Testis (tissue), 3 donors: ENCODE results near the gene DGKD. TPM values are rescaled to one million over a fixed set of nuclear protein-coding genes. Genes with fewer than 3 reads are reported as not detected.

ENCODE experiments used
- DNase-seq: peaks from one replicate; pipeline ENCODE4 v3.0.0-alpha.2; 2019
- H3K27ac ChIP-seq, 2 donors: fragments of 200-600 bp; sonication (generic); one replicate each; pipeline ENCODE4 v1.5.1; 2019
- H3K27me3 ChIP-seq: fragments of 200-600 bp; sonication (generic); one replicate; pipeline ENCODE4 v1.5.1; 2019
- H3K36me3 ChIP-seq: fragments of 200-600 bp; sonication (generic); one replicate; pipeline ENCODE4 v1.5.1; 2017; ENCODE audit warnings: low read depth; ENCODE audit errors: missing control alignments
- H3K4me1 ChIP-seq: fragments of 200-600 bp; sonication (generic); one replicate; pipeline ENCODE4 v1.5.1; 2019
- H3K4me3 ChIP-seq, 2 donors: fragments of 200-600 bp; sonication (generic); one replicate each; pipeline ENCODE4 v1.5.1; 2017 to 2019
- H3K9me3 ChIP-seq: fragments of 200-600 bp; sonication (generic); one replicate; pipeline ENCODE4 v1.5.1; 2017
- CTCF ChIP-seq, 3 experiments: fragments of 450-650 bp in 2 of 3; fragments of 200-600 bp in 1 of 3; sonication (generic) in 1 of 3; IDR thresholded peaks; one replicate each; pipeline ENCODE4 v1.5.1; 2016 to 2019; ENCODE audit warnings: antibody characterized with exemption in 3 of 3, mild to moderate bottlenecking in 2 of 3, moderate library complexity in 1 of 3
- POLR2A ChIP-seq: fragments of 450-650 bp; IDR thresholded peaks from one replicate; pipeline ENCODE4 v1.6.1; 2017; ENCODE audit warnings: antibody characterized with exemption, mild to moderate bottlenecking, moderate library complexity
- WGBS, 2 donors: methylation state at CpG; one replicate each; pipeline ENCODE4 v1.1.5; 2018; 5-methylcytosine and 5-hydroxymethylcytosine counted together
- intact Hi-C: fragments of 100-400 bp; cut with DNase I; formaldehyde crosslinking; loops from one replicate; pipeline ENCODE4 v1.15.1; 2023; ENCODE audit warnings: low total_unique reads
- polyA plus RNA-seq: library from polyadenylated mRNA; stranded (reverse); fragments of 350-450 nt; fragmentation: Illumina TruSeq; extraction: RNeasy Lipid Tissue Mini Kit (QIAGEN cat#74804); gene quantifications from one replicate; pipeline ENCODE4 v1.2.3, GENCODE V29; 2014; ENCODE audit warnings: low read depth, low replicate concordance; ENCODE audit not compliant: insufficient read depth
- total RNA-seq, 2 donors: library from RNA; depleted of rRNA; stranded (reverse); fragments of >200 nt; gene quantifications; one replicate each; pipeline ENCODE4 v1.2.3, GENCODE V29; 2016

Gene DGKD
- total and polyA plus RNA-seq, 3 donors from 2014 or later: 65.1 to 80.1 (median 66.7) TPM

- Histone ChIP-seq H3K36me3 (no peaks in the 10 kb centered on the region), H3K27ac (no peak overlapping the region)
- TF ChIP-seq POLR2A (no peak), CTCF (IDR thresholded peaks at IDR 0.05) (no peak)
These were observed 81.9 kb downstream of the DGKD start for GRCh38 chr2:233436191-233436581.

GRCh38 chr2:233436691-233437438, 82.6 kb downstream of the DGKD start:
- intact Hi-C loops: loop anchor here (10.0 kb wide), 1 partner anchor 82 kb away; the partner anchor contains the start of gene DGKD
- no peak overlapping the region for H3K4me3 ChIP-seq

More at GRCh38 chr2:233436191-233436581, 81.9 kb downstream of the DGKD start:
- WGBS, 2 donors: 92 to 96% methylated on average over 7 to 14 of the region's 15 CpGs
- H3K27me3 ChIP-seq: no peaks in the 10 kb centered on the region
- peaks cover 6% of the 10 kb centered on the region for H3K4me1 ChIP-seq
- no peaks in the 10 kb centered on the region for H3K9me3 ChIP-seq
- H3K4me3 ChIP-seq: no peak overlapping the region
- intact Hi-C loops: loop anchor here (10.0 kb wide), 1 partner anchor 81 kb away; the partner anchor contains the start of gene DGKD
- DNase-seq: peak; percentile 10

GRCh38 chr2:233437439-233437955, 83.2 kb downstream of the DGKD start:
- intact Hi-C loops: loop anchor here (10.0 kb wide), 1 partner anchor 83 kb away; the partner anchor contains the start of gene DGKD
- no peak overlapping the region for H3K4me3 ChIP-seq
- DNase-seq: no peak
- no peaks in the 10 kb centered on the region for H3K36me3 ChIP-seq
- no peaks in the 10 kb centered on the region for H3K9me3 ChIP-seq
- H3K27me3 ChIP-seq: no peaks in the 10 kb centered on the region
- peaks cover 6% of the 10 kb centered on the region for H3K4me1 ChIP-seq
- WGBS, 2 donors: 92 to 94% methylated on average over 14 of the region's 14 CpGs
- no peak overlapping the region for H3K27ac ChIP-seq
- no peak for TF ChIP-seq POLR2A
- no peak for TF ChIP-seq CTCF (IDR thresholded peaks at IDR 0.05)

More at GRCh38 chr2:233436691-233437438, 82.6 kb downstream of the DGKD start:
- DNase-seq: no peak
- Histone ChIP-seq H3K9me3 (no peaks in the 10 kb centered on the region), H3K4me1 (peaks cover 6% of the 10 kb centered on the region), H3K27ac (no peak overlapping the region), H3K27me3 (no peaks in the 10 kb centered on the region), H3K36me3 (no peaks in the 10 kb centered on the region)
- WGBS, 2 donors: 93 to 96% methylated on average over 8 to 17 of the region's 17 CpGs
- TF ChIP-seq CTCF (IDR thresholded peaks at IDR 0.05) (no peak), POLR2A (no peak)

- Histone ChIP-seq H3K27me3 (no peaks in the 10 kb centered on the region), H3K27ac (no peak overlapping the region), H3K4me1 (peaks cover 6% of the 10 kb centered on the region), H3K4me3 (no peak overlapping the region), H3K9me3 (no peaks in the 10 kb centered on the region), H3K36me3 (no peaks in the 10 kb centered on the region)
- intact Hi-C loops: loop anchor here (10.0 kb wide), 1 partner anchor 84 kb away; the partner anchor contains the start of gene DGKD
- TF ChIP-seq POLR2A (no peak), CTCF (IDR thresholded peaks at IDR 0.05) (no peak)
- DNase-seq: no peak
- 63 to 88% methylated on average over 15 of the region's 15 CpGs for WGBS, 2 donors
These were observed 84.4 kb downstream of the DGKD start for GRCh38 chr2:233438573-233439147.
